Measurements from ENCODE around the gene SLC23A2. TPM values are rescaled to one million over a fixed set of nuclear protein-coding genes. Genes with fewer than 3 reads are reported as not detected.

SLC23A2 gene
- polyA plus RNA-seq, 3 donors: 3.3 to 28.4 (median 6.4) TPM

DNA sequence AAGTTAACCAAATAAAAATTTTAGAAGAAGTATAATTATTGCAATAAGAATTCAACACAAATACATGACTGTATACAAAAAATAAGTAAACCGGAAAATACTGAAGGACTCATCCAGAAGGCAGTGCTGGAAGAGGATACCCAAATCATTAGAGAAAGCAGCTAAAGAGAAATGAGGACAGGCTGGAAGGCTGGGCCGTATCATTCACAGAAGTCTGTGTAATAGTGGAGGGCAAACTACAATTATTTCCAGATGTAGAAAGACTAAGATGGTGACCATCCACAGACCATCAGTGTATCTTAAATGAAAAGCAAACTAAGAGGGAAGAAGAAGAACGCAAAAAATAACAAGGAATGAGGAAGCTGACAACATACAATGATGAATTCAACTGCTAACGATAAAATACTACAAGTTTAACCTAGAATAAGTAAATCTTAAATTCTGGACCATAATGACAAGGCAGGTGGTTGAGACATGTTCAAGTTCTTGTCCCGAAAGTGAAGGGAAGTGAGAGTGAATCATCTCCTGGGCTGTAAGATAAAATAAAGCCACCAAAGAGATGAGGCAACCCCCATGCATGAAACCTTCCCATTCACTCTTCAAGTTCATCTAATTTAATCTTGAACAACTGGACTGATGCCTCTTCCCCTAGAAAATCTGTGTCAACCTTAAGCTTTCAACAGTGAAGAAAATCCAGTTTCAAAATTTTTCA lies 71.5 kb downstream of the SLC23A2 start:
- no peaks in the 10 kb centered on the region for H3K79me2 ChIP-seq (ENCODE audit: insufficient read depth, low read length)
- peak; percentile 12 to 45 (median 30) for DNase-seq
- no CpG with 5 or more reads among the region's 5 CpGs for WGBS (ENCODE audit: insufficient coverage)
- H3K9ac ChIP-seq (ENCODE audit: insufficient read depth, low read length, poor library complexity, severe bottlenecking): no peak overlapping the region
- Mint-ChIP-seq H3K27ac (peak overlapping the region in 2 of 7 donors; percentile 59 to 65), H3K27me3 (ENCODE audit: low read depth in 3 of 3) (peaks cover 0 to 2% (median 0%) of the 10 kb centered on the region in 3 donors), H3K4me1 (peaks cover 12% of the 10 kb centered on the region), H3K36me3 (peaks cover 66 to 75% of the 10 kb centered on the region in 2 donors), H3K4me3 (no peak overlapping the region), H3K9me3 (no peaks in the 10 kb centered on the region)
- H3K4me2 ChIP-seq (replicated peaks; ENCODE audit: extremely low read depth, low read length, poor library complexity, severe bottlenecking): no peak overlapping the region
- H2AFZ ChIP-seq (ENCODE audit: insufficient read depth, low read depth, low read length, poor library complexity, severe bottlenecking): no peak overlapping the region
- H3K27ac ChIP-seq (ENCODE audit: low read depth in 1 of 2, low read length in 2 of 2): no peak overlapping the region
- H3K9me3 ChIP-seq (replicated peaks in 1 of 2; ENCODE audit: control insufficient read depth in 1 of 2, insufficient read depth in 1 of 2, low read length in 2 of 2): no peaks in the 10 kb centered on the region
- H3K4me3 ChIP-seq (replicated peaks in 1 of 3; ENCODE audit: low read depth in 2 of 3, low read length in 3 of 3): no peak overlapping the region
- H4K20me1 ChIP-seq (ENCODE audit: insufficient read depth, low read length): peaks cover 64% of the 10 kb centered on the region
- H3K27me3 ChIP-seq (ENCODE audit: control insufficient read depth in 2 of 2, insufficient read depth in 2 of 2, low read length in 2 of 2): no peaks in the 10 kb centered on the region
- peaks cover 35 to 74% of the 10 kb centered on the region in 2 donors for H3K36me3 ChIP-seq (replicated peaks in 1 of 2; ENCODE audit: control insufficient read depth in 1 of 2, insufficient read depth in 2 of 2, low read length in 2 of 2)
- H3K4me1 ChIP-seq (ENCODE audit: control insufficient read depth in 1 of 2, insufficient read depth in 2 of 2, low read length in 2 of 2): peaks cover 0 to 9% of the 10 kb centered on the region in 2 donors
- intact Hi-C loops (cut with micrococcal nuclease): no loop called here
- TF ChIP-seq CTCF (IDR thresholded peaks at IDR 0.05): no peak

GRCh38 chr20:4926531-4927156 lies 74.7 kb downstream of the SLC23A2 start:
- H3K4me3 ChIP-seq (replicated peaks in 1 of 3; ENCODE audit: low read depth in 2 of 3, low read length in 3 of 3): no peak overlapping the region
- peaks cover 0 to 9% of the 10 kb centered on the region in 2 donors for H3K4me1 ChIP-seq (ENCODE audit: control insufficient read depth in 1 of 2, insufficient read depth in 2 of 2, low read length in 2 of 2)
- H3K79me2 ChIP-seq (ENCODE audit: insufficient read depth, low read length): no peaks in the 10 kb centered on the region
- peak overlapping the region in 2 of 7 donors; percentile 12 to 28 for H3K27ac Mint-ChIP-seq
- no peak for DNase-seq
- TF ChIP-seq CTCF (IDR thresholded peaks at IDR 0.05): no peak
- H2AFZ ChIP-seq (ENCODE audit: insufficient read depth, low read depth, low read length, poor library complexity, severe bottlenecking): no peak overlapping the region
- intact Hi-C loops (cut with micrococcal nuclease): no loop called here
- WGBS (ENCODE audit: insufficient coverage): 74% methylated on average over 4 of the region's 6 CpGs
- H3K27ac ChIP-seq (ENCODE audit: low read depth in 1 of 2, low read length in 2 of 2): no peak overlapping the region
- peaks cover 26 to 81% of the 10 kb centered on the region in 2 donors for H3K36me3 ChIP-seq (replicated peaks in 1 of 2; ENCODE audit: control insufficient read depth in 1 of 2, insufficient read depth in 2 of 2, low read length in 2 of 2)
- H3K36me3 Mint-ChIP-seq: peaks cover 61 to 65% of the 10 kb centered on the region in 2 donors
- H3K9me3 Mint-ChIP-seq: no peaks in the 10 kb centered on the region
- H3K9me3 ChIP-seq (replicated peaks in 1 of 2; ENCODE audit: control insufficient read depth in 1 of 2, insufficient read depth in 1 of 2, low read length in 2 of 2): no peaks in the 10 kb centered on the region
- H4K20me1 ChIP-seq (ENCODE audit: insufficient read depth, low read length): peaks cover 62% of the 10 kb centered on the region
- no peak overlapping the region for H3K4me2 ChIP-seq (replicated peaks; ENCODE audit: extremely low read depth, low read length, poor library complexity, severe bottlenecking)
- H3K4me3 Mint-ChIP-seq: no peak overlapping the region
- no peaks in the 10 kb centered on the region for H3K27me3 ChIP-seq (ENCODE audit: control insufficient read depth in 2 of 2, insufficient read depth in 2 of 2, low read length in 2 of 2)
- peaks cover 0 to 2% (median 0%) of the 10 kb centered on the region in 3 donors for H3K27me3 Mint-ChIP-seq (ENCODE audit: low read depth in 3 of 3)
- H3K9ac ChIP-seq (ENCODE audit: insufficient read depth, low read length, poor library complexity, severe bottlenecking): no peak overlapping the region
- peaks cover 12% of the 10 kb centered on the region for H3K4me1 Mint-ChIP-seq
